Measurements from ENCODE around the gene ARL6IP1.

GRCh38 chr16:18841833-18842525, 40.6 kb upstream of the ARL6IP1 start:
- TF ChIP-seq CTCF (conservative IDR thresholded peaks at IDR 0.05 in 1 of 2, IDR thresholded peaks at IDR 0.05 in 1 of 2; ENCODE audit: extremely low read depth in 1 of 2, insufficient read depth in 1 of 2, low read depth in 1 of 2, low read length in 2 of 2) (no peak), EZH2 (IDR thresholded peaks at IDR 0.05; ENCODE audit: borderline replicate concordance, low read length) (no peak)
